Stimulated activated CD8-positive, alpha-beta memory T cell treated with anti-CD3 and anti-CD28 coated beads, Interleukin-7, amount 100 ng/mL, for 48 hours (primary cell): ENCODE data around the gene PDZRN4.
"Not testable (repeated sequence)": the region's sequence is repeated elsewhere in the genome, so short reads cannot be mapped to it uniquely, and the experiment has no call there.

Experiments used
- DNase-seq, 2 donors: peaks; one replicate each; pipeline ENCODE4 v3.0.0-alpha.2; 2020; ENCODE audit warnings: low read depth in 1 of 2; ENCODE audit errors: extremely low read depth in 1 of 2

PDZRN4 gene

DNA sequence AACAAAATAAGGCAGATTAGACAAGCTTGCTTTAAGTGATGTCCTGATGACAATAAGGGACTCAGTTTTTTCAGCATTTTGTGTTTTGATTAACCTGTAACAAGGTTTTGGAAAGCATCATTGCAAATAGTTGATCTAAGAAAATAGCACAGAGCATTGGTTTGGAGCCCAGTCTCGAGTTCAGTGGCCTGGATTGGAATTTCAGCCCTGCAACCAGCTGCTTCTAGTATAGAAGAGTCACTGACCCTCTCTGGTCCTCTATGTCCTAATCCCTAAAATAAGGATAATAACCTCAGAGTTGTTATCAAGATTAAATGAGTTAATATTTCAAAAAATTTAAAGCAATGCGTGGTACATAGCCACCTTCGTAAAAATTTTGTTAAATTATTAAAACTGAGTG, 25.5 kb downstream of the PDZRN4 start:
- no peak for DNase-seq

DNA sequence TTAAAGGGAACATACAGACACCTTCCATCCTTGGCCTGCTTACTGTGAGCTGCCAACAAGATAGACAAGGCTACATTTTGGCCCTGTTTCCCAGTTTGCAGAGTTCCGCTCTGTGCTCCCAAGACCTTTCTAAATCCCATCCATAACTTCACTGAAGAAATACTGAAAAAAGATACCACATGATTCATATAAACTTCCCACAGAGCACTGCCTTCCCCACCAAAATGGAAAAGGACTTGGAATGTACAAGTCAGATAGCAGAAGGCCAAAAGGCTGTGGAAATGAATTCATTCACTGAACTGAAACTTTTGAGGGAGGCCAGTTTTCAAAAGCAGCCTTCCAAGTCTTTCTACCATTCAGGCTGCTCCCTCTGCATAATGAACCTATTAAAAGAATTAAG, 29.6 kb downstream of the PDZRN4 start:
- no peak for DNase-seq

GRCh38 chr12:41220931-41221330, 32.8 kb downstream of the PDZRN4 start:
- DNase-seq, result no peak

- DNase-seq, result no peak
Observed at GRCh38 chr12:41221491-41221890, 33.4 kb downstream of the PDZRN4 start.

- DNase-seq, result no peak
Observed at GRCh38 chr12:41223600-41223999, 35.5 kb downstream of the PDZRN4 start.

- no peak for DNase-seq
Observed at GRCh38 chr12:41224066-41224465, 35.9 kb downstream of the PDZRN4 start.

- DNase-seq, result no peak
Observed at GRCh38 chr12:41225179-41225578, 37.1 kb downstream of the PDZRN4 start.

- no peak for DNase-seq
Observed at GRCh38 chr12:41228066-41228820, 40.1 kb downstream of the PDZRN4 start.

DNA sequence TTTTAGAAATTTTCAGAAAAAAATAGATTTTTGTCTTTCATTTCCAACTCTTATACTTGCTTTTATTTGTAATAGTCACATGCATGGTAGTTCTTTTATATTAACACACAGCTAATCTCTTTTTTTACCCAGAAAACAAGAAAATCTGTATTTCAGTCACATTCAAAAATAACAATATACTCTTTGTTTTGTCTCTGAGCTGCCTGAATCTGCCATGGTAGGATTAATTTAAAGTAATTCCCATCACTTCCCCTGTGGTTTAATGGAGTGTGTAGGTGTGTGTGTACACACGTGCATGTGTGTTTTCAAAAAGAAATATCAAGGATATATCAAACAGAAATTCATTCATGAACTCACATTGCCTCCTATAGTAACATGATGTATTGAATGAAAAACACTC, 42.6 kb downstream of the PDZRN4 start:
- DNase-seq, result no peak

- DNase-seq, result no peak
Observed at GRCh38 chr12:41234692-41235091, 46.6 kb downstream of the PDZRN4 start.

DNA sequence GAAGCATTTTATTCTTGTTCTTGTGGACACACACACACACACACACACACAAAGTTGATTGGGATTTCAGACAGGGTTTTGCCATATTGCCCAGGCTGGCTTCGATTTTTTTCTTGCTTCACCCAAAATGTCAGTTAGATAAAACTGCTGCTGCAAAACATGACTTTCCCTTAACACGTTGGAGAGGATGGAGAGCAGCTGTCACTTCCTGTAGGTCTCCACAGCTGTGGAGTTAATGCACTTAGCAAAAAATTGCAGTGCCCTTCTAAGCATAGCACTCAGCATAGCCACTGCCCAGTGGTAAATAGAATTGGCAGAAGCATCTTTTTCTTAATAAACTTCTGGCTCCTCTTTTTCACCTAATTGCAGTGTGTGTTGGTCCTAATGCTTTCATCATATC, 54.5 kb downstream of the PDZRN4 start:
- DNase-seq, result no peak

- DNase-seq, result no peak
Observed at GRCh38 chr12:41248391-41248790, 60.3 kb downstream of the PDZRN4 start.

DNA sequence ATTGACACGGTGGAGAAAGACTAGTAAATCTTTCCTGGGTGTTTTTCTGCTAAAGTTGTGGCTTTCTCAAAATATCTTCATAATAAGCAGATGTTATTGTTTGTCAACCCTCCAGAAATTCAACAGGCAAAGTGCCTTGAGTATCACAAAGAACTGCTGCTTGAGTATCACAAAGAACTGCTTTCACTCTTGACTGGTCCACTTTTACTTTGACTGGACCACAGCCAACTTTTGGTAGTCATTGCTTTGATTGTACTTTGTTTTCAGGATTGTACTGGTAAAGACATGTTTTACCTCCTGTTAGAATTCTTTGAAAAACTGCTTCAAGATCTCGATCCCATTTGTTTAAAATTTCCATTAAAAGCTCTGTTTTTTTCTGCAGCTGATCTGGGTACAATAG, 62.6 kb downstream of the PDZRN4 start:
- no peak for DNase-seq

DNA sequence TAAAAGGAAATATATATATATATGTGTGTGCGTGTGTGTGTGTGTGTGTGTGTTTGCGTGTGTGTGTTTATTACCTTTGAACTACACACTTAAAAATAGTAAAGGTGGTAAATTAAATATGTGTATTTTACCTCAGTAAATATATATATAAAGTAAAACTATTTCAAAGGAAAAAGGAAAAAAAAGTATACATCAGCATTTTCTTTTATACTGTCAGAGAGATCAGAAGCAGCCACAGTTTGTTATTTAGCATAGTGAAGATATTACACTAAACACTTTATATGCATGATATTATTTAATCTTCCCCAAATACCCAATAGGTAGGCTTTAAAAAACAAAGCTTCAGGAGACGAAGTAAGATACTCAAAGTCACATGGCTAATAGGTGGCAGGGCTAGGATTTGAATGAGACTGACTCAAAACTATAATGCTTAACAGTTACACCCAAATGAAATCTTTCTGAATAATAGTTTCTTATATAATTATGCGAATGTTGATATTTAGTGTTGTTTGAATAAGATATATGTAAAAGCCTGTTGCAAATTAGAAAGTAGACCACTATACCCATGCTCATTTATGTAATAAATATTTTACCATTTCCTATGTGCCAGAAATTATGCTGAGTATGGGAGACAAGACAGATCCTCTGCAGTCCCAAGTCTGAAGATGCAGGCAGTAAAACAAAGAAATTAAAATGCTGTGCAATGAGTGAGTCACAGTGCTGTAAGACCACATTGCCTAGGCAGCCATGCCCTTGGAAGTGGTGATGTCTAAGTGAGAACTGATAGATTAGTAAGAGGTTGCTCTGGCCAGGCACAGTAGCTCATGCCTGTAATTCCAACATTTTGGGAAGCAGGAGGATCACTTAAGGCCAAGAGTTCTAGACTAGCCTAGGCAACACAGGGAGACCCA, 66.1 kb downstream of the PDZRN4 start:
- DNase-seq, result no peak

- not testable (repeated sequence) for DNase-seq
Observed at GRCh38 chr12:41263196-41263595, 75.1 kb downstream of the PDZRN4 start.

DNA sequence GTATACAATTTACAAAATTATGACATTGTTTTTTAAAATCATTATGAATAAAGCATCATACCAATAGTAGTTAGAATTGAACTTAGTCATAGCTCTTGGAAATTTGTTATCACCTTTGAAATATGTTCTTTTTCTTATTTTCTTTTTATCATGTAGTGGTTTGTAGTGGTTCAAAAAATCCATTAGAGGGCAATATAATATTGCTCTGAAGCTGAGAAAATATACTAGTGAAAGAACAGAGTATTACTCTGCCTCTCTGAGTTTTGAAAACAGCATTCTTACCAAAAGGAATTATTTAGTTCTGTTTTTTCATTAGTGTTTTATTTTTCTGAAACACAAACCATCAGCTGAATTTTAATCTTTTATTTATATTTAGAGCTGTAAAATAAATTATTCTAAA, 76.2 kb downstream of the PDZRN4 start:
- no peak for DNase-seq

- no peak for DNase-seq
Observed at GRCh38 chr12:41269056-41269455, 80.9 kb downstream of the PDZRN4 start.

- DNase-seq, result no peak
Observed at GRCh38 chr12:41271489-41271888, 83.4 kb downstream of the PDZRN4 start.

DNA sequence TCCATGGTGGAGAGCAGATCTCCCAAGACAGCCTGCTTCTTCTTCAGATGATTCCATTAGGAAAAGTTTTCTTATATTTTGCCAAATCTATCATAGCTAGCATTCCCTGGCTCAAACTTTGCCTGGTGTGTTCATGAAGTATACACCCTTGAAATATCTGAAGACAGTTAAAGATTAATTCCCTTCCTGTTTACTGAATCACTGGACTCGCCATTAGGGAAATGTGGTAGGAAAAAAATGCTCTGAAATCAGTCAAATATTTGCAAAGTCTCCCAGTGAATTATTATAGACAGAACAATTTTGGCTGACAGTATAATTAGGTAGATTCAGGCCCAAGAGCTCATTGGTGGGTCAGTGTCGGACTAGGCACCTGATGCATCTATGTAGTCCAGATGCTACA, 86.5 kb downstream of the PDZRN4 start:
- DNase-seq, result no peak

DNA sequence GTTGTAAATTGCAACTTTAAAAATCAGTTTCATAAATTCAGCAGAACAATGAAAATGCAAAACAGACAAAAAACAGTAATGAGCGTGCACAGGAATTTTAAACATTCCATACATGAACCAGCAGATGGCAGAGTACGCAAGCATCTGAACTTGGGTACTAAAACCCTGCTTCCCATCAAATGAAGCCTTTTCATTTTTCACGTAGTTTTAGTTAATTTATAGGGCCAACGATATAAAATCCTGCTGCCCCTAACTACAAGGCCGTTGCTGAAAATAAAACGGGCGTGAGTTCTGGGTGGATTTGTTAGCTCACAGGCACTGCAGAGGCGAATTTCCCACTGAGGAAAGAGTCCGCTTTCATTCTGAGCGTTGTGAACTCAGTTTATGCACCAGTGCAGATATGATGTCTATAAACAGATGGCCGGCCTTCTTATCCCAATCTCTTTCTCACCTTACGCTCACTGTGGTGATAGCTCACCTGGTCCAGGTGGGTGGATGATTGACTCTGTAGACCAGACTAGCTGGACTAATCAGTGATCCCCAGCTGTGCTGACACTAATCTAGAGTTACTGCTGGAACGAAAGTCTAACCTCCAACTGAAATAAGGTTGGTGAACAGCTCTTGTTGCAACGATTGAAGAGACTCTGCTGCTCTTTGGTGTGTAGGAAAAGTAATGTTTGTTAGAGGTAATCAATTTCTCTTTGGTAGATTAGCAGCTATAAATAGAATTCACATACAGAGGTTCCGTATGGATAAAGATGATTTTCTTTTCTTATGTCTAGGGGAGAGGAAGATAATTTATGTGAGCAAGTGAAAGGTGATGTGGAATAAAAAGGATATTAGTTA, 89.2 kb downstream of the PDZRN4 start:
- DNase-seq, result no peak

DNA sequence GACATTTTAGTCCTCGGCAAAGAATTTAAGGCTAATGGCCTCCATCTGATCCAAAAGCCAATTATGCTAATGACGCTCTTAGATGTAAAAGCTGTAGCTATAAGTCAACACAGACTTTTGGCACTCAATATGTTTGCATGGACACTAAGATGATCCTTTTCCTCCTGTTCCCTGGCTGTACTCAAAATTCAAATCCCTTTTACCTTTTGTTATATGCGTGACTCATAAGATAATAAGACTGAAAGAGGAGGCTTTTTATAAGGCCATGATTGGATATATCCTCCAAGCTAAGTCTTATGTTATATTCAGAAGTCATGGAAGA, 89.8 kb downstream of the PDZRN4 start:
- DNase-seq, result no peak
